ENCODE results near the gene RHBDD1.

RHBDD1 gene, protein sequence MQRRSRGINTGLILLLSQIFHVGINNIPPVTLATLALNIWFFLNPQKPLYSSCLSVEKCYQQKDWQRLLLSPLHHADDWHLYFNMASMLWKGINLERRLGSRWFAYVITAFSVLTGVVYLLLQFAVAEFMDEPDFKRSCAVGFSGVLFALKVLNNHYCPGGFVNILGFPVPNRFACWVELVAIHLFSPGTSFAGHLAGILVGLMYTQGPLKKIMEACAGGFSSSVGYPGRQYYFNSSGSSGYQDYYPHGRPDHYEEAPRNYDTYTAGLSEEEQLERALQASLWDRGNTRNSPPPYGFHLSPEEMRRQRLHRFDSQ

DNA sequence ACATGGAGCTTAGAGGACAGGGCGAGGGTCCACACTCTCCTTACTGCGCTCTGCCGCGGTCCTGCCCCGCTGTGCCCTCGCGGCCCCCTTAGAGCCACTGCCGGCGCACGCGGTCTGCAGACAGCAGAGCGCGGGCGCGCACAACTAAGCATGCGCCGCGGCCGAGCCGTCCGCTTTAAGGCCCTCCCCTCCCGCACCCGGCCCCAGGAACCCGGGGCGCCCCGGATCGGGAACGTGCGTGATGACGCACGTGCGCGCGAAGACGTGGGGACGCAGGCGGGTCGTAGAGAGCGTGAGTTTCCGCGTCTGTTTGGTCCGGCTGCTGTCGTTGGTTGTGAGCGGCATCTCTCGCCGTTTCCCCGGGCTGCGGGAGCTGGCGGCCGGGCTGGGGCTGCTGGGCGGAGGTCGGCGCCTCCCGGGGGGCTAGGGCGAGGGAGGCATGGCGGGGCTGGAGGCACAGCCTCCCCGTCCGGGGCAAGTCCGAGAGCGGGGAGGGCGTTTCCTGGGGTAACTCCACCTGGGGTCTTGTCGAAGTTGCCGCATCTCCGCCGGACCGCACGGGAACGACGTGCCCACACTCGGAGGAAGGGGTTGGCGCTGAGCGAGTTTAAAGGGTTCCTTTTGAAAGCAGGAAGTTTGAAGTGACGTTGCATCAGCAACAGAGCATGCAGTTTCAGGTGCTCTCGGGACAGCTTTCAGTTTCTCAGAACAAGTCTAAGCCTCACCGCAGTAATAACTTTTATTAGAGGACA is at the start of gene RHBDD1:
Gene RHBDD1 (plus strand): TSS at position 259 of the 752 bp plus-strand sequence. CDS start 28,640 bp downstream, outside the sequence.
- DNase-seq = peak; percentile 56

DNA sequence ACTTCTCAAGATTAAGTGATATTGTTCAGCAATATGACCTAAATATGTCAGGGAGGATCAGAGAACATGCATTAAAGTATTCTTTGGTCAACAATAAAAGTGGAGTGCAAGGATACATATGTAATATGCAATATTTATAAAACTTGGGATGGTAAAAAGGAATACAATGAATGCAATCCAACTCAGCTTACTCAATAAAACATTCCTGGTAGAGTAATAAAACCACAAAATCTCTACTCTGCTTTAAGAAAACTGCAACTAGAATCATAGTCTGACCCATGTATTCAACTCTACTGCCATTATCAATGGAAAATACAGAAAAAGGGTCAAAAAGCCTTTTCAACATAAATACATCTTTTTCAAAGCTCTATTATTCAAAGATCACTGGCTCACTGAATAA is 47.8 kb upstream of the RHBDD1 start:
- DNase-seq = no peak

DNA sequence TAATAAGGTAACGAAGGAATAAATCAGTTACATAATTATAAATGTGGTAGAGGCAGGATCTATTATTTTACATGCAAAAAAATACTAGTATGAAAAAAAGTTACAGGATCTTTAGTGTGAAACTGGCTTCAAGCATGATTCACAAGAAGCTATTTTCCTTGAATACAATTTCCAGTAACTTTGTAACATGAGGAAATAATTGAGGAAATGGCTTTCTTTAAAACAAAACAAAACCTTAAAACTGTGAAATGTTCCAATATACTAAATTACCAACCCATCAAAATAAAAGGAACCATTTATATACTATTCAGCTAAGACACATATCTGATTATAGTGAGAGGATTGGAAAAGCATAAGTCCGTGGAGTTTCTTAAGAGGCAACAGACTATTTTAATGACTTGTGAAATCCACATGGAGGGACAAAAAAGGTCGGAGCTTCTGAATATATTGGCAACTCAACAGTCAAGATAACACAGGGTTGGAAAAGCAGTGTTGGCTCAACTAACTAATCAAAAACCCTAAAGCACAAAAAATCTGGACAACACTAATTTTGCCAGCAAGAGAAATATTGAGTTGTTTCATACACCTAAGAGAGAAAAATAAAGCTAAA is 46.9 kb upstream of the RHBDD1 start:
- DNase-seq = no peak

DNA sequence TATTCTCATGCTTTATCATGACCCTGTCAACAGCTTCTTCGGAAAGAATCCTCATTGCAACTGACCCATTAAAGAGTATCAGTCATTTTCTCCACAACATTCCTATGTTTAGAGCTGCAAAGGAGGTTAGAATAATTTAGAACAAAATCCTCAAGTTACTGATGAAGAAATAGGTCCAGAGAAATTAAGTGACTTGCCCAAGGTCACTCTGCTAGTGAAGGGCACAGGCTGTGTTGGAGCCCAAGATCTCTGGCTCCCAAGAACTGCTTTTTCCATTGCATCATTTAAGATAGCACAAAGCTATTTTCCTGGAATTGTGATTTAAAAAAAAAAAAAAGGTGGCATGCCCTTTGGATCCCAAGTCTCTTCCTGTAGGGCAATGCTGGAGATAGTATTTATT is 45.8 kb upstream of the RHBDD1 start:
- no peak for DNase-seq

DNA sequence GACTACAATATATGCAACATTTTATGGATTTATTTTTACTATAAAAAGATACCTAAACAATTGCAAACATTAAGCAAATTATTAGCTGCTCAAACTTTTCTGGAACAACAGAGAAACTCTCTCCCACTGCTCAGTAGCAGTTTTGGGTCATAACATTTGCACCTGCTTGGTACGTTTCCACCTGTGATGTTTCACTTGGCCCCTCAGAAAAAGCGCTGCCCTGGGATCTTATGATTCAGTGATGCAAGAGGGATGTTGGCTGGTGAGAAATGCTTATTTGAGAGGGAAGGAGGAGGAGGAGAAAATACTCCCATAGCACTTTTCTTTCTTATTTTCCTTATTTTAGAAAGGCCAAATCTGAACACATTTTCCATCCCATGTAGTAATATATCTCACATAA is 45.4 kb upstream of the RHBDD1 start:
- no peak for DNase-seq

GRCh38 chr2:226791056-226791486 is 44.8 kb upstream of the RHBDD1 start:
- DNase-seq = no peak

DNA sequence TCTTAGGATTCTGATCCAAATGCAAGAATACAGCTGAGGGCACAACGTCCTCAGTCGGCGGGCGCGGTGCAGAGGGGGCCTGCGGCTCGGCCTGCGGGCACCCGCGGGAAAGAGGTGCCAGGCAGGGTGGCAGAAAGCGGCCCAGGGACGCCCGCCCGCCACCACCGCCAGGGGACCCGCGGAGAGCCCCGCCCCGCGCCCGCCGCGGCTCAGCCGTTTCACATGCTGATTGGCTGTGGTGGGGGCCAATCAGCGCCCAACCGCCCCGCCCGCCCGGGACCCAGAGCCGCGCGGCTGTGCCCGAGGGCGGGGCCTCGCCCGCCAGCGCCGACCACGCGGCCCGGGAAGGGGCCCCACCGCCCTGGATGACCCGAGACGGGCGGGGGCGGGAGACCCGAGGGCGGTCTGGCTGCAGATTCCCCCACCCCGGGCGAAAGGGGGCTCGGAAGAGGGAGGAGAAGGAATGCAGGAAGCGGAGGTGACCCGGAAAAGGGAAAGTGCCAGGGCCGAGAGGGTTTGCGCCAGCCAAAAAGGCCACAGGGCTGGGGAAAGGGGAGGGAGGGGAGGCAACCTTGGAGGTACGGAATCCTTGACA is 44.3 kb upstream of the RHBDD1 start:
- peak; percentile 60 for DNase-seq

DNA sequence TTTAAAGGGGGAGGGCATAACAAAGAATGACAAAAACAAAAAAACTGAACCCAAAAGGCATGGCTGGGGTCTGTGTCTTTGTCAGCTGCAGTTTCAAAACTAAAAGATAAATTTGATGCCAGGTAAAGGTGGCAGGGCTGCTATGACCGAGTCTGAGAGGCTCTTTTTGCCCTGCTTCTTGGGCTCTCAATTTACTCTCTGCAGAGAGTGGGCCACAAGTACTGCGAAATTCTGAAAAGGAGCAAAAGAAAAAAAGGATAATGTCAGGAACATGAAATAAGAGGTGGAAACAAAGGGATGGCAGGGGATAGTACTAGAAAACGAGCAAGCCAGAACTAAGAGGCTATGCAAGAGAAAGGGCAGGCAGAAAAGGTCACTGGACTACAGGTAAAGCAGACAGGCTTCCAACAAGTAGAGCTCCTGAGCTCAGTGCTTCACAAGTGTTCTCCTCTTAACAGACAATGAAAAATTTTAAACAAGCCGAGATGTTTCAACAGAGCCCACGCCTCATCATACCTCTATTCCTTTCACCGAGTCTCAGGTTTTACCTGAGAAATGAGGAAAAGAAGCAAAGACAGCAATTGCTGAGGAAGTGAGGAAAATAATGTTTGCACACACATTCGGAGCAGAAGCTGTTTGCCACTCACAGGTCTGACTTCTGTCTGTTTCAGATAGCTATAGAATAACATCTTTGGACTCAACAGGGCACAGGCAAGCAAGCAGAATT is 43.5 kb upstream of the RHBDD1 start:
- no peak for DNase-seq

DNA sequence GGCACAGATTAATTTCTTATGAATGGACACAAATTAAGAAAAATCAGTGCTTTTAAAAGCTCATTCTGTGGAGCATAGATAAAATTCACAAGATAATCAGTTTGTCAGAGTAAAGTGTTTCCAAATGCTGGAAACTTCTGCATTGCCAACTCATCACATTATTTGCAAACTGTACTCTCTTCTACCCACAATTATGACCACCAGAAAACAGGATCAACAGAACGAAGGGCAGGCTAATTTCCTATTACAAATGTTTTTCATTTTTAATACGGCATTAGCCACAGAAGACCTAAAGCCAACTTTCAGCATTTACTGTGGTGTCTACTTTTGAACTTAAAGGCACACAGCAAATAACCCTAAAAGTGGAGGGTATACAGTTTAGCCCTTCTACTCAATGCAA is 42.2 kb upstream of the RHBDD1 start:
- no peak for DNase-seq

GRCh38 chr2:226794196-226794661 is 41.6 kb upstream of the RHBDD1 start:
- DNase-seq = no peak

- no peak for DNase-seq
Measured at GRCh38 chr2:226794751-226795171, 41.1 kb upstream of the RHBDD1 start.

- DNase-seq = no peak
Measured at GRCh38 chr2:226795281-226796011, 40.4 kb upstream of the RHBDD1 start.

- no peak for DNase-seq
Measured at GRCh38 chr2:226796012-226796839, 39.6 kb upstream of the RHBDD1 start.

DNA sequence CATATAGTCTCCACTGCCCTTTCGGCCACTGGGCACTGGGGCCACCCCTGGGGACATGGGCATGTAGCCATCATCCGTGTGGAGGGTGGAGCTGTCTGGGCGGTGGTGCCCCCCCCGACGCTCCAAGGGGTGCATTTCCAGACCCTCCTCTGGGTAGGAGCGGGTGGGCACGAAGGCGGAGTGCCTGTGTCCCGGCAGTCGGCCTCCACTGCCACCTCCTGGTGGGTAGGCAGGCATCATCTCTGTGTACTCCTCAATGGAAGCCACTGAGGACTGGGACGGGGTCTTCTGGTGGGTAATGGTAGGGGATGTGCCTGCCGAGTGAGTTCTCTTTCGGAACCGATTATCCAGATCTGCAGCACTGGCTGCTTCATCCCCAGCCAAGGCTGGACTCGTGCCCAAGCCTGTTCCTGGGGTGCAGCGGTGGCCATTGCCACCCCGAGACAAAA is 39.0 kb upstream of the RHBDD1 start:
- DNase-seq = no peak

GRCh38 chr2:226797289-226797988 is 38.4 kb upstream of the RHBDD1 start:
- DNase-seq = no peak

- DNase-seq = no peak
Measured at GRCh38 chr2:226797989-226798421, 37.8 kb upstream of the RHBDD1 start.

GRCh38 chr2:226798422-226799210 is 37.2 kb upstream of the RHBDD1 start:
- no peak for DNase-seq

- no peak for DNase-seq
Measured at GRCh38 chr2:226799211-226799975, 36.5 kb upstream of the RHBDD1 start, which contains the start of gene IRS1. IRS1 (minus strand) TSS chr2:226799820; CDS start chr2:226798738, 1,082 bp downstream.
